ENCODE results near the gene HELQ.
"Not testable (repeated sequence)": the region's sequence is repeated elsewhere in the genome, so short reads cannot be mapped to it uniquely, and the experiment has no call there.

HELQ gene

GRCh38 chr4:83455281-83456183 is at the start of gene HELQ, which contains the start of gene MRPS18C:
Gene HELQ, minus strand, starts transcription at chr4:83455823. Its CDS starts 130 bp downstream, at chr4:83455693.
Gene MRPS18C, plus strand, starts transcription at chr4:83456058. Its CDS starts 20 bp downstream, at chr4:83456078.
- DNase-seq: peak; percentile 93 to 96

- DNase-seq: no peak
These were observed 49.4 kb upstream of the HELQ start for GRCh38 chr4:83504996-83505395.

- DNase-seq: no peak
These were observed 48.9 kb upstream of the HELQ start for GRCh38 chr4:83504503-83504902.

- DNase-seq: peak; percentile 8 to 13
These were observed 48.4 kb upstream of the HELQ start for GRCh38 chr4:83503974-83504373.

GRCh38 chr4:83501671-83502070 is 46.0 kb upstream of the HELQ start:
- DNase-seq: not testable (repeated sequence)

- no peak for DNase-seq
These were observed 42.6 kb upstream of the HELQ start for GRCh38 chr4:83498187-83498586.

- DNase-seq: not testable (repeated sequence)
These were observed 40.7 kb upstream of the HELQ start for GRCh38 chr4:83496085-83496917.

- peak; percentile 10 to 36 for DNase-seq
These were observed 35.3 kb upstream of the HELQ start for GRCh38 chr4:83490876-83491450.

GRCh38 chr4:83489711-83490326 is 34.2 kb upstream of the HELQ start:
- no peak for DNase-seq

GRCh38 chr4:83486457-83487129 is 31.0 kb upstream of the HELQ start:
- no peak for DNase-seq

- DNase-seq: peak; percentile 92 to 95
These were observed 29.2 kb upstream of the HELQ start, which contains the start of gene ABRAXAS1 for GRCh38 chr4:83484500-83485461. Gene ABRAXAS1, minus strand, starts transcription at chr4:83485100. Its CDS starts 28 bp downstream, at chr4:83485072.

GRCh38 chr4:83473966-83474365 is 18.3 kb upstream of the HELQ start:
- DNase-seq: no peak

GRCh38 chr4:83473423-83473822 is 17.8 kb upstream of the HELQ start:
- DNase-seq: no peak

- no peak for DNase-seq
These were observed 520 bp upstream of the HELQ start for GRCh38 chr4:83456184-83456501.

GRCh38 chr4:83454686-83455085 is 937 bp downstream of the HELQ start:
- DNase-seq: no peak

GRCh38 chr4:83449009-83449408 is 6.6 kb downstream of the HELQ start:
- no peak for DNase-seq

GRCh38 chr4:83440899-83441298 is 14.7 kb downstream of the HELQ start:
- DNase-seq: no peak

GRCh38 chr4:83440148-83440814 is 15.3 kb downstream of the HELQ start:
- no peak for DNase-seq

GRCh38 chr4:83438719-83439118 is 16.9 kb downstream of the HELQ start:
- no peak for DNase-seq

- DNase-seq: no peak
These were observed 18.9 kb downstream of the HELQ start for GRCh38 chr4:83436680-83437079.

Measured in activated CD4-positive, alpha-beta T cell treated with anti-CD3 and anti-CD28 coated beads for 4 hours (primary cell).